HepG2 (cell line): ENCODE results near the gene TMEM131. TPM values are rescaled to one million over a fixed set of nuclear protein-coding genes. Genes with fewer than 3 reads are reported as not detected.

ENCODE experiments used
- ATAC-seq: fragments of 200-7000 bp; cut with Tn5 transposase; 3 replicates; pipeline ENCODE4 v1.9.1; 2020; ENCODE audit warnings: mild to moderate bottlenecking, moderate library complexity
- BruUV-seq: library from RNA; stranded (reverse); fragments of 400-500 nt; replicated peaks from 2 replicates; lab custom pipeline; 2021; lab: Mats Ljungman, UMichigan
- CTCF ChIA-PET: fragments of 300-600 bp; formaldehyde crosslinking; extraction: SDS; loops from one replicate; lab custom pipeline; 2021; ENCODE audit warnings: low total read pairs, inconsistent platforms, low intra/inter-chr PET ratio; lab: Yijun Ruan, JAX
- POLR2A ChIA-PET: fragments of 350-600 bp; sonication (Branson Sonifier 250); formaldehyde crosslinking; loops from one replicate; lab custom pipeline; 2020; ENCODE audit warnings: antibody characterized with exemption, inconsistent platforms; lab: Yijun Ruan, JAX
- DNase-seq: peaks from one replicate; pipeline ENCODE4 v3.0.0-alpha.2; 2015; ENCODE audit warnings: low spot score
- FAIRE-seq: peaks from 3 replicates; lab custom pipeline; 2011; peaks lifted over from hg19 to GRCh38; lab: Jason Lieb, UNC
- H2AFZ ChIP-seq: one replicate; pipeline ENCODE4 v1.6.1; 2011; ENCODE audit warnings: low read length, inconsistent platforms
- H3K27ac ChIP-seq: fragments of 300-600 bp; 3 replicates; pipeline ENCODE4 v1.8.0; 2011; ENCODE audit warnings: mixed run types, mild to moderate bottlenecking, mixed read lengths, low read length, inconsistent platforms; ENCODE audit not compliant: insufficient read depth; ENCODE audit errors: extremely low read length
- H3K27me3 ChIP-seq, 2 experiments: fragments of 200-600 bp in 1 of 2; 2 replicates in 1 of 2; 3 replicates in 1 of 2; pipeline versions ENCODE4 v1.6.0 to v1.8.0; 2011; ENCODE audit warnings: low read length in 2 of 2, mild to moderate bottlenecking in 2 of 2, moderate library complexity in 2 of 2, inconsistent platforms in 1 of 2; ENCODE audit not compliant: insufficient read depth in 2 of 2, control insufficient read depth in 1 of 2
- H3K36me3 ChIP-seq, 2 experiments: fragments of 200-600 bp in 1 of 2; replicated peaks in 1 of 2; 2 replicates in 1 of 2; 3 replicates in 1 of 2; pipeline versions ENCODE4 v1.5.1 to v1.8.0; 2011; ENCODE audit warnings: low read length in 2 of 2, inconsistent platforms in 1 of 2; ENCODE audit not compliant: insufficient read depth in 2 of 2, control insufficient read depth in 1 of 2
- H3K4me1 ChIP-seq: 2 replicates; pipeline ENCODE4 v1.5.1; 2012; ENCODE audit warnings: low read length, inconsistent platforms; ENCODE audit not compliant: insufficient read depth
- H3K4me2 ChIP-seq: 2 replicates; pipeline ENCODE4 v1.6.0; 2011; ENCODE audit warnings: low read depth, low read length, inconsistent platforms
- H3K4me3 ChIP-seq, 3 experiments: fragments of 200-600 bp in 1 of 3; sonication (generic), shearing (Covaris generic) in 1 of 3; replicated peaks in 1 of 3; 2 replicates each; pipeline ENCODE4 v1.5.1; 2011 to 2016; ENCODE audit warnings: low read length in 3 of 3, inconsistent platforms in 2 of 3, low read depth in 2 of 3, mild to moderate bottlenecking in 2 of 3, control low read depth in 1 of 3, mixed read lengths in 1 of 3; ENCODE audit not compliant: insufficient read depth in 1 of 3
- H3K79me2 ChIP-seq: one replicate; pipeline ENCODE4 v1.6.1; 2011; ENCODE audit warnings: low read length, inconsistent platforms; ENCODE audit not compliant: insufficient read depth
- H3K9ac ChIP-seq: 2 replicates; pipeline ENCODE4 v1.6.0; 2011; ENCODE audit warnings: mild to moderate bottlenecking, low read depth, low read length, inconsistent platforms; ENCODE audit not compliant: insufficient read depth
- H3K9me3 ChIP-seq: 2 replicates; pipeline ENCODE4 v1.5.1; 2012; ENCODE audit warnings: mild to moderate bottlenecking, low read length
- H4K20me1 ChIP-seq: 2 replicates; pipeline ENCODE4 v1.6.0; 2011; ENCODE audit warnings: inconsistent platforms, mild to moderate bottlenecking, low read length, moderate library complexity; ENCODE audit not compliant: insufficient read depth
- ARNT2 ChIP-seq: sonication (generic); formaldehyde crosslinking; IDR thresholded peaks from 2 replicates; pipeline ENCODE4 v1.8.0; 2022; ENCODE audit warnings: mild to moderate bottlenecking, low read depth, missing genetic modification reagents, moderate library complexity
- ATF5 ChIP-seq: sonication (generic); formaldehyde crosslinking; IDR thresholded peaks from 2 replicates; pipeline ENCODE4 v1.4.0; 2020; ENCODE audit warnings: mild to moderate bottlenecking, low read depth, missing genetic modification reagents
- DRAP1 ChIP-seq: IDR thresholded peaks from 2 replicates; pipeline ENCODE4 v1.6.1; 2016; ENCODE audit warnings: missing genetic modification reagents, missing compliant biosample characterization
- ERF ChIP-seq: IDR thresholded peaks from 2 replicates; pipeline ENCODE4 v1.6.1; 2018; ENCODE audit warnings: missing biosample characterization, missing genetic modification reagents
- GZF1 ChIP-seq: sonication (generic); formaldehyde crosslinking; IDR thresholded peaks from 2 replicates; pipeline ENCODE4 v1.5.1; 2020; ENCODE audit warnings: mild to moderate bottlenecking, missing genetic modification reagents
- KLF12 ChIP-seq: sonication (generic); formaldehyde crosslinking; IDR thresholded peaks from 2 replicates; pipeline ENCODE4 v1.4.0; 2020; ENCODE audit warnings: missing genetic modification reagents, borderline replicate concordance
- MTA3 ChIP-seq: sonication (generic); formaldehyde crosslinking; IDR thresholded peaks from 2 replicates; pipeline ENCODE4 v1.4.0; 2020; ENCODE audit warnings: missing genetic modification reagents
- RFX5 ChIP-seq: IDR thresholded peaks from 2 replicates; pipeline ENCODE4 v1.6.1; 2011; ENCODE audit warnings: low read depth, low read length, improper control_type of control experiment
- SSRP1 ChIP-seq: IDR thresholded peaks from 2 replicates; pipeline ENCODE4 v1.6.1; 2016; ENCODE audit warnings: control low read depth
- TSC22D2 ChIP-seq: sonication (generic); formaldehyde crosslinking; IDR thresholded peaks from 2 replicates; pipeline ENCODE4 v1.5.1; 2020; ENCODE audit warnings: missing genetic modification reagents, mild to moderate bottlenecking, borderline replicate concordance
- ZFP41 ChIP-seq: sonication (generic); formaldehyde crosslinking; IDR thresholded peaks from 2 replicates; pipeline ENCODE4 v1.4.0; 2020; ENCODE audit warnings: mild to moderate bottlenecking, missing genetic modification reagents, borderline replicate concordance
- ZNF264 ChIP-seq: sonication (generic); formaldehyde crosslinking; IDR thresholded peaks from 2 replicates; pipeline ENCODE4 v1.4.0; 2020; ENCODE audit warnings: missing genetic modification reagents
- ZNF576 ChIP-seq: sonication (generic); formaldehyde crosslinking; IDR thresholded peaks from 2 replicates; pipeline ENCODE4 v1.4.0; 2020; ENCODE audit warnings: mild to moderate bottlenecking, missing genetic modification reagents
- WGBS: methylation state at CpG from one replicate; pipeline ENCODE4 v1.1.6; 2017; ENCODE audit warnings: low lambda C conversion rate; 5-methylcytosine and 5-hydroxymethylcytosine counted together
- in situ Hi-C: cut with HindIII; loops from 2 replicates; pipeline ENCODE4 v1.10.0; 2017; ENCODE audit warnings: low pct_unique_long_range_greater_than_20kb; ENCODE audit not compliant: extremely low pct_ligation_motif_present
- intact Hi-C: fragments of 100-400 bp; cut with micrococcal nuclease; formaldehyde crosslinking; loops from one replicate; pipeline ENCODE4 v1.10.0; 2022; ENCODE audit not compliant: unreplicated experiment
- polyA plus RNA-seq, 8 experiments: library from polyadenylated mRNA; depleted of rRNA in 3 of 8; stranded (reverse) in 7 of 8; unstranded in 1 of 8; fragments of >200 nt; fragmentation: Illumina TruSeq in 4 of 8; extraction: Trizol in 4 of 8; gene quantifications; 2 replicates each; pipeline versions ENCODE4 v1.2.1 to v1.2.3, GENCODE V29; 2011 to 2016; ENCODE audit warnings: low read depth in 4 of 8, missing spikeins in 1 of 8, mixed read lengths in 1 of 8; ENCODE audit not compliant: insufficient read depth in 1 of 8
- total RNA-seq, 5 experiments: library from RNA; depleted of rRNA; stranded (reverse); fragments of >200 nt; fragmentation: Illumina TruSeq; extraction: Trizol; gene quantifications; 2 replicates each; pipeline ENCODE4 v1.2.3, GENCODE V29; 2016; ENCODE audit warnings: low read depth in 1 of 5

The TMEM131 gene
- total and polyA plus RNA-seq, 2 of the 13 experiments (the other 11 are each of a cell fraction or from before 2014, with no cell fraction given) = 17.9 to 19.5 TPM

GRCh38 chr2:97858442-97858841 lies 137.3 kb downstream of the TMEM131 start:
- Histone ChIP-seq H3K4me1 (0 out of 2 replicates have a peak, but pooled peaks cover 5% of the 10 kb centered on the region), H3K9ac (no peak overlapping the region), H3K4me3 (no peak overlapping the region), H3K4me2 (no peak overlapping the region), H2AFZ (no peak overlapping the region), H3K79me2 (no peaks in the 10 kb centered on the region), H3K9me3 (no peaks in the 10 kb centered on the region), H4K20me1 (no peaks in the 10 kb centered on the region), H3K27me3 (no peaks in the 10 kb centered on the region), H3K36me3 (peaks cover 3 to 21% of the 10 kb centered on the region in 2 experiments; a peak in 4 of 5 replicates), H3K27ac (no peak overlapping the region)
- in situ Hi-C loops (no loop called here), intact Hi-C loops (no loop called here)
- no peak for TF ChIP-seq KLF12
- TF ChIP-seq ZFP41 = no peak
- no peak for TF ChIP-seq MTA3
- TF ChIP-seq ATF5 (CRISPR knock-in tag) = no peak
- TF ChIP-seq RFX5 = no peak
- no peak for TF ChIP-seq SSRP1 (CRISPR knock-in tag)
- no peak for TF ChIP-seq ARNT2 (CRISPR knock-in tag)
- no peak for TF ChIP-seq ERF (CRISPR knock-in tag)
- no peak for TF ChIP-seq TSC22D2 (CRISPR knock-in tag)
- TF ChIP-seq ZNF576 = no peak
- TF ChIP-seq GZF1 (CRISPR knock-in tag) = no peak
- no peak for TF ChIP-seq DRAP1 (CRISPR knock-in tag)
- no peak for TF ChIP-seq ZNF264 (CRISPR knock-in tag)
- ChIA-PET CTCF (no interaction called here), POLR2A (no interaction called here)
- BruUV-seq = no TSS peak
- ATAC-seq (no peak), DNase-seq (no peak), FAIRE-seq (no peak)
- 96% methylated on average over 3 of the region's 3 CpGs for WGBS
